Natural killer cell (primary cell): ENCODE measurements around the gene CLEC19A. TPM values are rescaled to one million over a fixed set of nuclear protein-coding genes. Genes with fewer than 3 reads are reported as not detected.

Experiments used
- ATAC-seq, 3 donors: fragments of 150-1000 bp in 2 of 3; fragments of 200-7000 bp in 1 of 3; cut with Tn5 transposase; 1 replicate in 1 of 3; 2 replicates in 2 of 3; pipeline ENCODE4 v1.10.0; 2021; ENCODE audit warnings: mild to moderate bottlenecking in 2 of 3, moderate library complexity in 2 of 3
- DNase-seq, 2 donors: peaks; one replicate each; pipeline versions ENCODE4 v3.0.0 to v3.0.0-alpha.2; 2013 to 2021; ENCODE audit warnings: mixed read lengths in 1 of 2
- H3K27ac ChIP-seq: one replicate; pipeline ENCODE4 v1.5.1; 2013; ENCODE audit warnings: mild to moderate bottlenecking, low read length
- H3K27me3 ChIP-seq: one replicate; pipeline ENCODE4 v1.6.1; 2013; ENCODE audit warnings: low read length; ENCODE audit not compliant: control insufficient read depth, insufficient read depth
- H3K36me3 ChIP-seq: one replicate; pipeline ENCODE4 v1.6.1; 2013; ENCODE audit warnings: low read length; ENCODE audit not compliant: control insufficient read depth, insufficient read depth
- H3K4me1 ChIP-seq: one replicate; pipeline ENCODE4 v1.6.1; 2013; ENCODE audit warnings: low read length; ENCODE audit not compliant: control insufficient read depth, insufficient read depth
- H3K4me3 ChIP-seq: one replicate; pipeline ENCODE4 v1.5.1; 2013; ENCODE audit warnings: low read length
- H3K9me3 ChIP-seq: one replicate; pipeline ENCODE4 v1.6.1; 2013; ENCODE audit warnings: low read length; ENCODE audit not compliant: control insufficient read depth, insufficient read depth
- H3K27ac Mint-ChIP-seq, 2 donors: one replicate each; pipeline ENCODE4 v1.8.0; 2022; ENCODE audit warnings: mild to moderate bottlenecking in 2 of 2, mixed read lengths in 2 of 2, moderate library complexity in 1 of 2
- H3K27me3 Mint-ChIP-seq, 2 donors: one replicate each; pipeline ENCODE4 v1.8.0; 2022; ENCODE audit warnings: low read depth in 2 of 2, mixed read lengths in 2 of 2
- H3K36me3 Mint-ChIP-seq: one replicate; pipeline ENCODE4 v1.8.0; 2022; ENCODE audit warnings: mixed read lengths
- H3K4me1 Mint-ChIP-seq, 2 donors: one replicate each; pipeline ENCODE4 v1.8.0; 2022; ENCODE audit warnings: mixed read lengths in 2 of 2
- H3K4me3 Mint-ChIP-seq: one replicate; pipeline ENCODE4 v1.8.0; 2022; ENCODE audit warnings: mild to moderate bottlenecking, moderate library complexity, mixed read lengths
- H3K9me3 Mint-ChIP-seq, 2 donors: one replicate each; pipeline ENCODE4 v1.8.0; 2022; ENCODE audit warnings: mixed read lengths in 2 of 2
- WGBS: methylation state at CpG from one replicate; pipeline ENCODE4 v1.1.7; 2013; ENCODE audit warnings: missing lambda C conversion rate; ENCODE audit not compliant: insufficient coverage; 5-methylcytosine and 5-hydroxymethylcytosine counted together
- intact Hi-C: fragments of 100-400 bp; cut with micrococcal nuclease; formaldehyde crosslinking; loops from one replicate; pipeline ENCODE4 v1.14.2; 2022
- total RNA-seq, 4 donors: library from RNA; stranded (reverse); fragments of 120-200 nt in 1 of 4; gene quantifications; one replicate each; pipeline versions ENCODE4 v1.2.3 to v1.2.4, GENCODE V29; 2013 to 2022
- TF ChIP-seq, protein P1 (sequence below): fragments of 200-600 bp; IDR thresholded peaks from one replicate; pipeline ENCODE4 v1.8.0; 2022; ENCODE audit warnings: antibody characterized with exemption

Gene CLEC19A
- total RNA-seq, 3 donors from 2014 or later (not counting 1 experiment from before 2014, with no cell fraction given) = not detected

DNA sequence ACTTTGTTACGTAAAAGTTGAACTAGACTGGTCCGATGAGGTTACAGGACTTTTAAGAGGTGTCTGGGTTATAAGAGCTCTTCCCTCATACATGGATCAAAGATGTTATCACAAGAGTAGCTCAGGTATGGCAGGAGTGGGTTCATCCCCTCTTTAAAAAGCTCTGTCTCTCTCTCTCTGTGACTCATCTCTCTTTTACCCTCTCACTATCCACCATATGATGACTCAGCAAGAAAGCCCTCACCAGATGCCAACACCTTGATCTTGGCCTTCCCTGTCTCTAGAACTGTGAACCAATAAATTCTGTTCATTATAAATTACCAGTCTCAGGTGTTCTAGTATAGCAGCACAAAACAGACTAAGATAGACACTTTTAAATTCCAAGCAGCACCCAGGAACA, 1.9 kb upstream of the CLEC19A start:
- H3K9me3 Mint-ChIP-seq = no peaks in the 10 kb centered on the region
- Histone ChIP-seq H3K4me1 (no peaks in the 10 kb centered on the region), H3K4me3 (no peak overlapping the region), H3K27ac (no peak overlapping the region), H3K36me3 (no peaks in the 10 kb centered on the region), H3K27me3 (no peaks in the 10 kb centered on the region), H3K9me3 (no peaks in the 10 kb centered on the region)
- TF ChIP-seq, protein P1, sequence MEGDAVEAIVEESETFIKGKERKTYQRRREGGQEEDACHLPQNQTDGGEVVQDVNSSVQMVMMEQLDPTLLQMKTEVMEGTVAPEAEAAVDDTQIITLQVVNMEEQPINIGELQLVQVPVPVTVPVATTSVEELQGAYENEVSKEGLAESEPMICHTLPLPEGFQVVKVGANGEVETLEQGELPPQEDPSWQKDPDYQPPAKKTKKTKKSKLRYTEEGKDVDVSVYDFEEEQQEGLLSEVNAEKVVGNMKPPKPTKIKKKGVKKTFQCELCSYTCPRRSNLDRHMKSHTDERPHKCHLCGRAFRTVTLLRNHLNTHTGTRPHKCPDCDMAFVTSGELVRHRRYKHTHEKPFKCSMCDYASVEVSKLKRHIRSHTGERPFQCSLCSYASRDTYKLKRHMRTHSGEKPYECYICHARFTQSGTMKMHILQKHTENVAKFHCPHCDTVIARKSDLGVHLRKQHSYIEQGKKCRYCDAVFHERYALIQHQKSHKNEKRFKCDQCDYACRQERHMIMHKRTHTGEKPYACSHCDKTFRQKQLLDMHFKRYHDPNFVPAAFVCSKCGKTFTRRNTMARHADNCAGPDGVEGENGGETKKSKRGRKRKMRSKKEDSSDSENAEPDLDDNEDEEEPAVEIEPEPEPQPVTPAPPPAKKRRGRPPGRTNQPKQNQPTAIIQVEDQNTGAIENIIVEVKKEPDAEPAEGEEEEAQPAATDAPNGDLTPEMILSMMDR = no peak
- peaks cover 0 to 5% of the 10 kb centered on the region in 2 donors for H3K27me3 Mint-ChIP-seq
- intact Hi-C loops = no loop called here
- DNase-seq = no peak
- ATAC-seq = no peak
- H3K27ac Mint-ChIP-seq = no peak overlapping the region
- H3K4me1 Mint-ChIP-seq = no peaks in the 10 kb centered on the region
- WGBS = 100% methylated on average over 2 of the region's 2 CpGs
- no peaks in the 10 kb centered on the region for H3K36me3 Mint-ChIP-seq
- H3K4me3 Mint-ChIP-seq = no peak overlapping the region

DNA sequence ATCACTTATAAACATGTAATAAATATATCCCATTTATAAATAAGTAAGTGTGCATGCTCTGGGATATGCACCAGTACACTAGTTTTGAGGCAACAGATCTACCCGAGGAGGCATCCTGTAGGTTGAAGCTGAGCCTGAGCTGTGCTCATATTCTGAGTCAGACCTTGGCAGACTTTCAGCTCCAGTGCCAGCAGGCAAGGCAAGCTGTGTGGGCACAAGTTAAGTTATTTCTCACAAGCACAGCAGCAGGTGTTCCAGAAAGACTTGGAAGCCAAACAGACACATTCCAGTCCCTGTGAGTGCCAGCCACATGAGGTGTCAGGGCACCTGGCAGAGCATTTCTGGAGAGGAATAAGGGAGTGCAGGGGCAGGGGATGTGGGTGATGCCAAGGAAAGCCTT, 1.3 kb upstream of the CLEC19A start:
- Histone ChIP-seq H3K36me3 (no peaks in the 10 kb centered on the region), H3K4me1 (no peaks in the 10 kb centered on the region), H3K27me3 (no peaks in the 10 kb centered on the region), H3K9me3 (no peaks in the 10 kb centered on the region), H3K27ac (no peak overlapping the region), H3K4me3 (no peak overlapping the region)
- intact Hi-C loops = no loop called here
- Mint-ChIP-seq H3K27ac (no peak overlapping the region), H3K36me3 (no peaks in the 10 kb centered on the region), H3K9me3 (no peaks in the 10 kb centered on the region), H3K4me1 (no peaks in the 10 kb centered on the region), H3K4me3 (no peak overlapping the region), H3K27me3 (peaks cover 0 to 3% of the 10 kb centered on the region in 2 donors)
- WGBS = 61% methylated on average over 1 of the region's 1 CpG
- TF ChIP-seq, protein P1 = no peak
- ATAC-seq (no peak), DNase-seq (no peak)

DNA sequence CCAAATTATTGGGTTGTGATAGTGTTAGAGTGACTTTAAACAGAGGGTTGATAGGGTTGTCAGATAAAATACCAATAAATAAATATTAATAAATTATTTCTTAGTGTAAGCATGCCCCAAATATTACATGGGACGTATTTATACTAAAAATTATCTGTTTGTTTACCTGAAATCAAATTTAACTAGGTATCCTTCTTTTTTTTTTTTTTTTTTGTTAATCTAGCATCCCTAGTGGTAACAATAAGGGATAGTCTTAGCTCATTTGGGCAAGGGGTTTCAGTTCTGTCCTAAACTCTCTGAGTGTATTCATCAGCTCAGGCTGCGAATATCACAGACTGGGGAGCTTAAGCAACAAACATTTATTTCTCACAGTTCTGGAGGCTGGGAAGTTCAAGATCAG, 1.3 kb downstream of the CLEC19A start:
- intact Hi-C loops = no loop called here
- H3K27me3 ChIP-seq = no peaks in the 10 kb centered on the region
- no peaks in the 10 kb centered on the region for H3K4me1 Mint-ChIP-seq
- no peak for ATAC-seq
- H3K4me3 ChIP-seq = no peak overlapping the region
- no peak overlapping the region for H3K27ac Mint-ChIP-seq
- no peaks in the 10 kb centered on the region for H3K4me1 ChIP-seq
- no peaks in the 10 kb centered on the region for H3K9me3 Mint-ChIP-seq
- H3K36me3 Mint-ChIP-seq = no peaks in the 10 kb centered on the region
- 86% methylated on average over 1 of the region's 2 CpGs for WGBS
- H3K27ac ChIP-seq = no peak overlapping the region
- TF ChIP-seq, protein P1 = no peak
- no peaks in the 10 kb centered on the region for H3K36me3 ChIP-seq
- DNase-seq = no peak
- H3K9me3 ChIP-seq = no peaks in the 10 kb centered on the region
- peaks cover 0 to 4% of the 10 kb centered on the region in 2 donors for H3K27me3 Mint-ChIP-seq
- no peak overlapping the region for H3K4me3 Mint-ChIP-seq

DNA sequence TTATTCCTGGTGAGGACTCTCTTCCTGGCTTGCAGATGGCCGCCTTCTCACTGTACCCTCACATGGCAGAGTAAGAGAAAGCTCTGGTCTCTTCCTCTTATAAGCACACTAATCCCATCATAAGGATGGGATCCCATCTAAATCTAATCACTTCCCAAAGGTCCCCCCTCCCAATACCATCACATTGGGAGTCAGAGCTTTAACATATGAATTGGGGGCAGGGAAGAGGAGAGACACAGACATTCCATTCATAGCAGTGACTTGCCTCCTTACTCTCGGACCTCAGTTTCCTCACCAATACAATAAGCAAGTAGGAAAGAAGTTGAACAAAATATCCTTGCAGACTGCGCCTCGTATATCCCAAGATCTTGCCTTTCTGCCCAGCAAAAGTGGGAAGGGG, 1.7 kb downstream of the CLEC19A start:
- Histone ChIP-seq H3K4me1 (no peaks in the 10 kb centered on the region), H3K27me3 (no peaks in the 10 kb centered on the region), H3K9me3 (no peaks in the 10 kb centered on the region), H3K36me3 (no peaks in the 10 kb centered on the region), H3K4me3 (no peak overlapping the region), H3K27ac (no peak overlapping the region)
- H3K4me1 Mint-ChIP-seq = no peaks in the 10 kb centered on the region
- no peaks in the 10 kb centered on the region for H3K9me3 Mint-ChIP-seq
- intact Hi-C loops = no loop called here
- TF ChIP-seq, protein P1 = no peak
- 84% methylated on average over 4 of the region's 4 CpGs for WGBS
- no peak for ATAC-seq
- peaks cover 0 to 4% of the 10 kb centered on the region in 2 donors for H3K27me3 Mint-ChIP-seq
- no peak for DNase-seq
- no peak overlapping the region for H3K4me3 Mint-ChIP-seq
- H3K36me3 Mint-ChIP-seq = no peaks in the 10 kb centered on the region
- no peak overlapping the region for H3K27ac Mint-ChIP-seq
